NCI-H1417 (cell line): ENCODE measurements around the gene ACBD4.

Experiments
- DNase-seq, 3 experiments: peaks; one replicate each; lab custom pipeline; 2025; lab: John Stamatoyannopoulos, UW

ACBD4 gene

GRCh38 chr17:45136846-45137560, 1.5 kb downstream of the ACBD4 start:
- no peak for DNase-seq

- no peak for DNase-seq
Observed at GRCh38 chr17:45137561-45138305, 2.2 kb downstream of the ACBD4 start.

- no peak for DNase-seq
Observed at GRCh38 chr17:45138911-45139532, 3.5 kb downstream of the ACBD4 start.

- DNase-seq: no peak
Observed at GRCh38 chr17:45139533-45139920, 4.0 kb downstream of the ACBD4 start.

- DNase-seq: no peak
Observed at GRCh38 chr17:45143094-45143670, 7.7 kb downstream of the ACBD4 start.

GRCh38 chr17:45143767-45144198, 8.3 kb downstream of the ACBD4 start:
- no peak for DNase-seq

GRCh38 chr17:45144199-45145034, 8.9 kb downstream of the ACBD4 start:
- DNase-seq: no peak

GRCh38 chr17:45145035-45145389, 9.5 kb downstream of the ACBD4 start:
- no peak for DNase-seq

- DNase-seq: no peak
Observed at GRCh38 chr17:45146166-45146565, 10.7 kb downstream of the ACBD4 start.

GRCh38 chr17:45146592-45146889, 11.1 kb downstream of the ACBD4 start:
- DNase-seq: no peak

- peak; percentile 73 to 94 (median 94) for DNase-seq
Observed at GRCh38 chr17:45146890-45147580, 11.5 kb downstream of the ACBD4 start.

- peak; percentile 90 to 98 (median 94) for DNase-seq
Observed at GRCh38 chr17:45147581-45148182, 12.2 kb downstream of the ACBD4 start.

GRCh38 chr17:45148183-45149036, 12.9 kb downstream of the ACBD4 start, which contains the start of gene HEXIM1:
TSS of gene HEXIM1 (plus strand) at chr17:45148475. CDS start at chr17:45149191, 716 bp downstream.
- peak; percentile 99 to 100 (median 100) for DNase-seq

- DNase-seq: peak; percentile 50 to 83 (median 74)
Observed at GRCh38 chr17:45149037-45149668, 13.7 kb downstream of the ACBD4 start.

- DNase-seq: peak; percentile 30 to 76 (median 62)
Observed at GRCh38 chr17:45149669-45150664, 14.5 kb downstream of the ACBD4 start.

- DNase-seq: no peak
Observed at GRCh38 chr17:45150911-45151809, 15.7 kb downstream of the ACBD4 start.

GRCh38 chr17:45155029-45155428, 19.5 kb downstream of the ACBD4 start:
- no peak for DNase-seq
